ENCODE results near the gene ITPA. TPM values are rescaled to one million over a fixed set of nuclear protein-coding genes. Genes with fewer than 3 reads are reported as not detected.

ITPA gene
- total RNA-seq, 1 experiment from 2014 or later: 104 TPM

DNA sequence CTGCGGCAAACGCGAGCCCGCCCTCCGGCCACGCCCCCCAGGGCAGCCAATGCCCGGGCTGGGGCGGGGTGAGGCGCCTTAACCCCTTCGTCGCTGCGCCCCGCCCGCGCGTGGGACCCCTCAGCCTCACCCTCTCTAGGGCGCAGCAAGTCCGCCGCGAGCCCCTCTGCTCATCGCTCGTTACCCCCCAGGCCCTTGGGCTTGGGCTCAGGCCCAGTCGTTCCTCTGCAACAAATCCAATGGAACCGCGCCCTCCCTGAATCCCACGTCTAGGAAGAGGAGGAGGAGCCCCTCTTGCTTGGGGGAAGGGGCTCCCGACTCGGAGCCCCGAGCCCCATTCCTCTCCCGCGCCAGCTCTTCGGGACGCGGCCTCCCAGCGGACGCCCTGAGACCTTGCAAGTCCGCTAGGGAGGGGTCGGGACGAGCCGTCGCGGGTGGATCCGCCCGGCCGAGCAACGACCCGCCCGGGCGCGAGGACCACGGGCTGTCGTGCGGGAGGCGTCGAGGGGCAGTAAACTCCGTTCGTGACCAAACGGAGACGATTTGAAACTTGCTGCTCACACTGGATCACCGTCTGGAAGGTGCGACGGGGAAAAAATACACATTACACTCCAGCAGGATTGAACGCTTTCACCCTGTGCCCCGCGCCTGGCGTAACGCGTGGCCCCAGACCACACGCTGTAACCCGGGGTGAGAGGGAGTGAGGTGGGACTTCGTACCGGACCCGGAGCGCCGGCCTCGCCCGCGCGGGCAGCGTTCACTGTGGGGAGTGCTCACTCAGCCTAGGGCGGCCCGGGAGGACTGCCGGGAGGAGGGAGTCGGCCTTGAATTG is 35.5 kb upstream of the ITPA start:
- peaks cover 38% of the 10 kb centered on the region for H3K4me1 Mint-ChIP-seq
- no peaks in the 10 kb centered on the region for H3K36me3 Mint-ChIP-seq
- peak overlapping the region; percentile 83 for H3K4me3 Mint-ChIP-seq
- no peaks in the 10 kb centered on the region for H3K9me3 Mint-ChIP-seq
- peak; percentile 96 for DNase-seq (ENCODE audit: low spot score)
- ChIA-PET CTCF (no interaction called here), POLR2A (interaction anchor here (1.0 kb wide), 2 partner anchors 14 to 66 kb away, joined by 3 to 7 read pairs; partner anchors contain the start of genes FASTKD5 and UBOX5)
- ATAC-seq: peak; percentile 66
- peak overlapping the region; percentile 46 for H3K27ac Mint-ChIP-seq
- peaks cover 7% of the 10 kb centered on the region; the same call in 1 of the 2 replicates for H3K27me3 Mint-ChIP-seq (ENCODE audit: low read depth)
- TF ChIP-seq CREB1 (CRISPR knock-in tag; IDR thresholded peaks at IDR 0.05) (no peak), TEAD1 (CRISPR knock-in tag; IDR thresholded peaks at IDR 0.05) (peak; percentile 86), NFE2L1 (CRISPR knock-in tag; IDR thresholded peaks at IDR 0.05) (no peak), OVOL2 (CRISPR knock-in tag; IDR thresholded peaks at IDR 0.05; ENCODE audit: borderline replicate concordance) (no peak), GABPB1 (CRISPR knock-in tag; IDR thresholded peaks at IDR 0.05) (peak; percentile 51), SP1 (CRISPR knock-in tag; conservative IDR thresholded peaks at IDR 0.05) (peak; percentile 94), ZNF396 (CRISPR knock-in tag; IDR thresholded peaks at IDR 0.05; ENCODE audit: borderline replicate concordance) (no peak), MAX (CRISPR knock-in tag; IDR thresholded peaks at IDR 0.05) (peak; percentile 81), FOXP1 (CRISPR knock-in tag; IDR thresholded peaks at IDR 0.05; ENCODE audit: borderline replicate concordance) (peak; percentile 53; the same call in 1 of the 2 replicates), CBFB (CRISPR knock-in tag; IDR thresholded peaks at IDR 0.05; ENCODE audit: low read depth) (no peak), PRRX2 (CRISPR knock-in tag; IDR thresholded peaks at IDR 0.05) (no peak), NR1H2 (CRISPR knock-in tag; IDR thresholded peaks at IDR 0.05) (no peak), ZNF138 (CRISPR knock-in tag; conservative IDR thresholded peaks at IDR 0.05) (0 out of 2 replicates have a peak, but pooled peaks have one; percentile 34), ZNF423 (CRISPR knock-in tag; IDR thresholded peaks at IDR 0.05) (no peak), SOX15 (CRISPR knock-in tag; IDR thresholded peaks at IDR 0.05) (no peak), ZBTB43 (CRISPR knock-in tag; IDR thresholded peaks at IDR 0.05) (peak; percentile 68; the same call in 1 of the 2 replicates), STAT6 (CRISPR knock-in tag; conservative IDR thresholded peaks at IDR 0.05; ENCODE audit: low read depth) (no peak), ZNF219 (CRISPR knock-in tag; IDR thresholded peaks at IDR 0.05; ENCODE audit: borderline replicate concordance) (peak; percentile 91), KAT7 (CRISPR knock-in tag; IDR thresholded peaks at IDR 0.05; ENCODE audit: borderline replicate concordance) (peak; percentile 50; the same call in 1 of the 2 replicates), ZNF263 (CRISPR knock-in tag; IDR thresholded peaks at IDR 0.05; ENCODE audit: low read depth) (peak; percentile 100), ELF4 (CRISPR knock-in tag; IDR thresholded peaks at IDR 0.05; ENCODE audit: low read depth) (peak; percentile 87; the same call in 1 of the 2 replicates), JAZF1 (CRISPR knock-in tag; IDR thresholded peaks at IDR 0.05) (no peak), GRHL2 (CRISPR knock-in tag; IDR thresholded peaks at IDR 0.05; ENCODE audit: insufficient replicate concordance, severe bottlenecking) (no peak), MYBL2 (CRISPR knock-in tag; IDR thresholded peaks at IDR 0.05) (0 out of 2 replicates have a peak, but pooled peaks have one; percentile 67)
- TF ChIP-seq, protein P1, sequence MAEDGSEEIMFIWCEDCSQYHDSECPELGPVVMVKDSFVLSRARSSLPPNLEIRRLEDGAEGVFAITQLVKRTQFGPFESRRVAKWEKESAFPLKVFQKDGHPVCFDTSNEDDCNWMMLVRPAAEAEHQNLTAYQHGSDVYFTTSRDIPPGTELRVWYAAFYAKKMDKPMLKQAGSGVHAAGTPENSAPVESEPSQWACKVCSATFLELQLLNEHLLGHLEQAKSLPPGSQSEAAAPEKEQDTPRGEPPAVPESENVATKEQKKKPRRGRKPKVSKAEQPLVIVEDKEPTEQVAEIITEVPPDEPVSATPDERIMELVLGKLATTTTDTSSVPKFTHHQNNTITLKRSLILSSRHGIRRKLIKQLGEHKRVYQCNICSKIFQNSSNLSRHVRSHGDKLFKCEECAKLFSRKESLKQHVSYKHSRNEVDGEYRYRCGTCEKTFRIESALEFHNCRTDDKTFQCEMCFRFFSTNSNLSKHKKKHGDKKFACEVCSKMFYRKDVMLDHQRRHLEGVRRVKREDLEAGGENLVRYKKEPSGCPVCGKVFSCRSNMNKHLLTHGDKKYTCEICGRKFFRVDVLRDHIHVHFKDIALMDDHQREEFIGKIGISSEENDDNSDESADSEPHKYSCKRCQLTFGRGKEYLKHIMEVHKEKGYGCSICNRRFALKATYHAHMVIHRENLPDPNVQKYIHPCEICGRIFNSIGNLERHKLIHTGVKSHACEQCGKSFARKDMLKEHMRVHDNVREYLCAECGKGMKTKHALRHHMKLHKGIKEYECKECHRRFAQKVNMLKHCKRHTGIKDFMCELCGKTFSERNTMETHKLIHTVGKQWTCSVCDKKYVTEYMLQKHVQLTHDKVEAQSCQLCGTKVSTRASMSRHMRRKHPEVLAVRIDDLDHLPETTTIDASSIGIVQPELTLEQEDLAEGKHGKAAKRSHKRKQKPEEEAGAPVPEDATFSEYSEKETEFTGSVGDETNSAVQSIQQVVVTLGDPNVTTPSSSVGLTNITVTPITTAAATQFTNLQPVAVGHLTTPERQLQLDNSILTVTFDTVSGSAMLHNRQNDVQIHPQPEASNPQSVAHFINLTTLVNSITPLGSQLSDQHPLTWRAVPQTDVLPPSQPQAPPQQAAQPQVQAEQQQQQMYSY (CRISPR knock-in tag; IDR thresholded peaks at IDR 0.05): peak; percentile 80
- TF ChIP-seq, protein P2, sequence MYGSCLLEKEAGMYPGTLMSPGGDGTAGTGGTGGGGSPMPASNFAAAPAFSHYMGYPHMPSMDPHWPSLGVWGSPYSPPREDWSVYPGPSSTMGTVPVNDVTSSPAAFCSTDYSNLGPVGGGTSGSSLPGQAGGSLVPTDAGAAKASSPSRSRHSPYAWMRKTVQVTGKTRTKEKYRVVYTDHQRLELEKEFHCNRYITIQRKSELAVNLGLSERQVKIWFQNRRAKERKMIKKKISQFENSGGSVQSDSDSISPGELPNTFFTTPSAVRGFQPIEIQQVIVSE (CRISPR knock-in tag; IDR thresholded peaks at IDR 0.05; ENCODE audit: borderline replicate concordance): no peak
- TF ChIP-seq, protein P3, sequence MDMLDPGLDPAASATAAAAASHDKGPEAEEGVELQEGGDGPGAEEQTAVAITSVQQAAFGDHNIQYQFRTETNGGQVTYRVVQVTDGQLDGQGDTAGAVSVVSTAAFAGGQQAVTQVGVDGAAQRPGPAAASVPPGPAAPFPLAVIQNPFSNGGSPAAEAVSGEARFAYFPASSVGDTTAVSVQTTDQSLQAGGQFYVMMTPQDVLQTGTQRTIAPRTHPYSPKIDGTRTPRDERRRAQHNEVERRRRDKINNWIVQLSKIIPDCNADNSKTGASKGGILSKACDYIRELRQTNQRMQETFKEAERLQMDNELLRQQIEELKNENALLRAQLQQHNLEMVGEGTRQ (CRISPR knock-in tag; IDR thresholded peaks at IDR 0.05): no peak
- TF ChIP-seq, protein P4, sequence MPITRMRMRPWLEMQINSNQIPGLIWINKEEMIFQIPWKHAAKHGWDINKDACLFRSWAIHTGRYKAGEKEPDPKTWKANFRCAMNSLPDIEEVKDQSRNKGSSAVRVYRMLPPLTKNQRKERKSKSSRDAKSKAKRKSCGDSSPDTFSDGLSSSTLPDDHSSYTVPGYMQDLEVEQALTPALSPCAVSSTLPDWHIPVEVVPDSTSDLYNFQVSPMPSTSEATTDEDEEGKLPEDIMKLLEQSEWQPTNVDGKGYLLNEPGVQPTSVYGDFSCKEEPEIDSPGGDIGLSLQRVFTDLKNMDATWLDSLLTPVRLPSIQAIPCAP (CRISPR knock-in tag; IDR thresholded peaks at IDR 0.05): no peak
